Measurements from ENCODE around the gene ABHD2. TPM values are rescaled to one million over a fixed set of nuclear protein-coding genes. Genes with fewer than 3 reads are reported as not detected.

Gene ABHD2
- total RNA-seq, 1 experiment from 2014 or later, result 148 TPM

DNA sequence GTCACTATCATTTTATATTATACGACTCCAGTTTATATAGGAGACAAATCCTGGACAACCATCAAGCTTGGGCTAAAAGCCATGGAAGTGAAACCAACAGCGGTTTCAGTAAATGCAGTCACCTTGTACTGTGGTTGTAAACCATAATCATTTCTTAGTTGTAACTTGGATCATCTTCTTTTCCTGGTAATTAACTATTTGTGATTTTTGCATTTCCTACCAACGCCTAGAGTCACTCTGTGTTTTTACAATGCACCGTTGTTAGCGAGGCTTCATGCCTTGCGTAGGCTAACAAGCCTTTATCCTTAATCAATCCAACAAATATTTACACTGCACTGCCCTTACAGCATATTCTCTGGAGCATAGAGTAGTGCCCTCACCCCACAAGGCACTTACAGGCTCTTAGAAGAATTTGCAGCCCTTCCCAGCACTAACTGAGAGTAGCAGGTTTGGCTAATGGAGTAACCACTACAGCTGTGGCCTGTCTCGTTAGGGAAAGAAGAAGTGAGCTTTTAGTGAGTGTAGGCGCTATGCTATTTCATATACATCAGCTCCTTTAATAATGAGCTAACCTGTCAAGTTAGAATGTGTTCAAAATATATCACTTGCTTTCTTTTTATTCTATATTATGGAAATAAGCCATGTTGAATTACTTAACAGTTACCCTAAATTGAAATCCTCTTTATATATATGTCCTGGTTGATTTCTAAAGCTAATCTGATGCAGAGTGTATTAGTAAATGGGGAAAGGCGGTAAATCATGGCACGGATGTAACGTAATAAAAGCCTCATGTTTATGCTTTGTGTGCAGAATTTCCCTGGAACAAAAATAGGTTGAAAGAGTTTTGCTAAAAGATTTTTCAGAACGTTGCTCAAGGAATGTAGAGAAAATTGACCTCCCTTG is 62.8 kb downstream of the ABHD2 start:
- no peak overlapping the region for H3K4me3 ChIP-seq
- ChIA-PET POLR2A (ENCODE audit: unreplicated experiment) (no interaction called here), CTCF (interaction anchor here (0.5 to 1.9 kb wide), 2 partner anchors 94 to 115 kb away, joined by 10 to 13 read pairs; no protein-coding TSS in a partner anchor)
- H3K27me3 ChIP-seq (ENCODE audit: insufficient read depth, low read depth), result no peaks in the 10 kb centered on the region
- H4K20me1 ChIP-seq (ENCODE audit: insufficient read depth), result no peaks in the 10 kb centered on the region
- no peak overlapping the region for H3K4me2 ChIP-seq
- BruUV-seq (replicated peaks), result no TSS peak
- no peak for DNase-seq
- H2AFZ ChIP-seq, result no peak overlapping the region
- no peaks in the 10 kb centered on the region for H3K9me3 ChIP-seq (ENCODE audit: insufficient read depth, low read depth)
- H3K4me1 ChIP-seq (replicated peaks; ENCODE audit: insufficient read depth), result no peaks in the 10 kb centered on the region
- intact Hi-C loops (cut with micrococcal nuclease; ENCODE audit: unreplicated experiment), result no loop called here
- H3K27ac ChIP-seq, result no peak overlapping the region
- H3K9me2 ChIP-seq (ENCODE audit: insufficient read depth), result no peaks in the 10 kb centered on the region
- TF ChIP-seq, protein P1, sequence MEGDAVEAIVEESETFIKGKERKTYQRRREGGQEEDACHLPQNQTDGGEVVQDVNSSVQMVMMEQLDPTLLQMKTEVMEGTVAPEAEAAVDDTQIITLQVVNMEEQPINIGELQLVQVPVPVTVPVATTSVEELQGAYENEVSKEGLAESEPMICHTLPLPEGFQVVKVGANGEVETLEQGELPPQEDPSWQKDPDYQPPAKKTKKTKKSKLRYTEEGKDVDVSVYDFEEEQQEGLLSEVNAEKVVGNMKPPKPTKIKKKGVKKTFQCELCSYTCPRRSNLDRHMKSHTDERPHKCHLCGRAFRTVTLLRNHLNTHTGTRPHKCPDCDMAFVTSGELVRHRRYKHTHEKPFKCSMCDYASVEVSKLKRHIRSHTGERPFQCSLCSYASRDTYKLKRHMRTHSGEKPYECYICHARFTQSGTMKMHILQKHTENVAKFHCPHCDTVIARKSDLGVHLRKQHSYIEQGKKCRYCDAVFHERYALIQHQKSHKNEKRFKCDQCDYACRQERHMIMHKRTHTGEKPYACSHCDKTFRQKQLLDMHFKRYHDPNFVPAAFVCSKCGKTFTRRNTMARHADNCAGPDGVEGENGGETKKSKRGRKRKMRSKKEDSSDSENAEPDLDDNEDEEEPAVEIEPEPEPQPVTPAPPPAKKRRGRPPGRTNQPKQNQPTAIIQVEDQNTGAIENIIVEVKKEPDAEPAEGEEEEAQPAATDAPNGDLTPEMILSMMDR (conservative IDR thresholded peaks at IDR 0.05), result no peak
- no peak for TF ChIP-seq EZH2 (IDR thresholded peaks at IDR 0.05; ENCODE audit: low read depth)
- H3K79me2 ChIP-seq (ENCODE audit: low read depth), result no peaks in the 10 kb centered on the region; the same call in 1 of the 2 replicates
- H3F3A ChIP-seq (ENCODE audit: insufficient read depth, low read depth), result no peaks in the 10 kb centered on the region
- peaks cover 22% of the 10 kb centered on the region for H3K36me3 ChIP-seq (ENCODE audit: low read depth)

DNA sequence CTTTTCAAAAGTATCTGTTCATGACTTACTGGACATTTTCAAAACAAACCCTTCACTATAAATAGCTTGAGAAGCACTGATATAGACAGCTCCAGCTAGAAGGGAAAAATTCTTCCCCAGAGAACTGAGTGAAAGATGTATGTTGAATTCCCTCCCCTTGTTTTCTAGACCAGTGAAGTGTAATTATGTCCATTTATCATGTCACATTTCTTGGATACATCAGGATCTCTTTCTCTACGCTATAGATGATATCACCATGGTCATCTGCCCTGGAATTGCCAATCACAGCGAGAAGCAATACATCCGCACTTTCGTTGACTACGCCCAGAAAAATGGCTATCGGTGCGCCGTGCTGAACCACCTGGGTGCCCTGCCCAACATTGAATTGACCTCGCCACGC is 66.9 kb downstream of the ABHD2 start:
- no peak overlapping the region for H3K4me3 ChIP-seq
- peaks cover 17% of the 10 kb centered on the region for H3K36me3 ChIP-seq (ENCODE audit: low read depth)
- H3F3A ChIP-seq (ENCODE audit: insufficient read depth, low read depth), result no peaks in the 10 kb centered on the region
- TF ChIP-seq, protein P1 (conservative IDR thresholded peaks at IDR 0.05), result no peak
- no peak for TF ChIP-seq EZH2 (IDR thresholded peaks at IDR 0.05; ENCODE audit: low read depth)
- no peaks in the 10 kb centered on the region for H3K27me3 ChIP-seq (ENCODE audit: insufficient read depth, low read depth)
- no peak overlapping the region for H2AFZ ChIP-seq
- H3K27ac ChIP-seq, result no peak overlapping the region
- no peak for DNase-seq
- intact Hi-C loops (cut with micrococcal nuclease; ENCODE audit: unreplicated experiment), result no loop called here
- BruUV-seq (replicated peaks), result no TSS peak
- H3K9me2 ChIP-seq (ENCODE audit: insufficient read depth), result no peaks in the 10 kb centered on the region
- no peaks in the 10 kb centered on the region for H3K4me1 ChIP-seq (replicated peaks; ENCODE audit: insufficient read depth)
- ChIA-PET CTCF (no interaction called here), POLR2A (ENCODE audit: unreplicated experiment) (no interaction called here)
- H3K79me2 ChIP-seq (ENCODE audit: low read depth), result no peaks in the 10 kb centered on the region; the same call in 1 of the 2 replicates
- no peak overlapping the region for H3K4me2 ChIP-seq
- H3K9me3 ChIP-seq (ENCODE audit: insufficient read depth, low read depth), result no peaks in the 10 kb centered on the region
- no peaks in the 10 kb centered on the region for H4K20me1 ChIP-seq (ENCODE audit: insufficient read depth)

DNA sequence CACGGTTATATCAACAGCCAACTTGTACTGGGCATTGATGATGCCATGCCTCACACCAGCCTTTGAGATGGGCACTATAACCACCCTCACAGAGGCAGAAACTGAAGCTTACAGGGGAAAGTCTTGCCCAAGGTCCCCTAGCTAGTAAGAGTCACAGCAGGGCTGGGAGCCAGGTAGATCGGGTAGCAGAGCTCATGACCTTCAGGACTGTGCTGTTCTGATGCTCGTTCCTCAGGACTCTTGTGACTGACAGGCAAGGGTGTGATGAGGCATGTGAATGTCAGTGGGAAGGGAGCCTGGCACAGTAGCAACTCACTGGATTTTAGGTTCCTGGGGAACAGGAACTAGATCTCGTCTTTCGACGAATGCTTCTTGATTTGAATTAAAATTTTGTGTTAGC is 67.4 kb downstream of the ABHD2 start:
- no peaks in the 10 kb centered on the region for H3K9me3 ChIP-seq (ENCODE audit: insufficient read depth, low read depth)
- TF ChIP-seq, protein P1 (conservative IDR thresholded peaks at IDR 0.05), result no peak
- TF ChIP-seq EZH2 (IDR thresholded peaks at IDR 0.05; ENCODE audit: low read depth), result no peak
- ChIA-PET CTCF (no interaction called here), POLR2A (ENCODE audit: unreplicated experiment) (no interaction called here)
- no peaks in the 10 kb centered on the region for H3K9me2 ChIP-seq (ENCODE audit: insufficient read depth)
- DNase-seq, result no peak
- peaks cover 14% of the 10 kb centered on the region for H3K36me3 ChIP-seq (ENCODE audit: low read depth)
- no peak overlapping the region for H2AFZ ChIP-seq
- H3K27ac ChIP-seq, result no peak overlapping the region
- no peak overlapping the region for H3K4me2 ChIP-seq
- H3K27me3 ChIP-seq (ENCODE audit: insufficient read depth, low read depth), result no peaks in the 10 kb centered on the region
- no peaks in the 10 kb centered on the region for H3K4me1 ChIP-seq (replicated peaks; ENCODE audit: insufficient read depth)
- intact Hi-C loops (cut with micrococcal nuclease; ENCODE audit: unreplicated experiment), result no loop called here
- H3K4me3 ChIP-seq, result no peak overlapping the region
- H4K20me1 ChIP-seq (ENCODE audit: insufficient read depth), result no peaks in the 10 kb centered on the region; the same call in 1 of the 2 replicates
- H3F3A ChIP-seq (ENCODE audit: insufficient read depth, low read depth), result no peaks in the 10 kb centered on the region
- no peaks in the 10 kb centered on the region; the same call in 1 of the 2 replicates for H3K79me2 ChIP-seq (ENCODE audit: low read depth)
- BruUV-seq (replicated peaks), result no TSS peak
